Sigmoid colon (tissue), 7 donors: ENCODE results near the gene HTATIP2. TPM values are rescaled to one million over a fixed set of nuclear protein-coding genes. Genes with fewer than 3 reads are reported as not detected.

Source experiments
- DNase-seq: peaks from one replicate; pipeline ENCODE4 v3.0.0-alpha.2; 2019
- H3K27ac ChIP-seq, 4 donors: fragments of 200-600 bp; sonication (generic); one replicate each; pipeline ENCODE4 v1.5.1; 2016 to 2019; ENCODE audit warnings: mild to moderate bottlenecking in 1 of 4
- H3K27me3 ChIP-seq, 3 donors: fragments of 200-600 bp; sonication (generic); one replicate each; pipeline ENCODE4 v1.5.1; 2019; ENCODE audit warnings: mild to moderate bottlenecking in 1 of 3
- H3K36me3 ChIP-seq, 4 donors: fragments of 200-600 bp; sonication (generic); one replicate each; pipeline ENCODE4 v1.5.1; 2016 to 2019
- H3K4me1 ChIP-seq, 4 donors: fragments of 200-600 bp; sonication (generic); one replicate each; pipeline ENCODE4 v1.5.1; 2017 to 2019
- H3K4me3 ChIP-seq, 4 donors: fragments of 200-600 bp; sonication (generic); one replicate each; pipeline ENCODE4 v1.5.1; 2017 to 2019; ENCODE audit warnings: mild to moderate bottlenecking in 2 of 4, moderate library complexity in 1 of 4
- H3K9me3 ChIP-seq, 4 donors: fragments of 200-600 bp in 3 of 4; sonication (generic) in 3 of 4; one replicate each; pipeline versions ENCODE4 v1.5.1 to v1.6.1; 2013 to 2019
- EP300 ChIP-seq, 4 donors: sonication (generic); formaldehyde crosslinking; IDR thresholded peaks; one replicate each; pipeline ENCODE4 v1.6.1; 2017; ENCODE audit warnings: antibody characterized with exemption in 4 of 4
- POLR2A ChIP-seq, 2 donors: fragments of 450-650 bp; IDR thresholded peaks; one replicate each; pipeline ENCODE4 v1.6.1; 2016; ENCODE audit warnings: antibody characterized with exemption in 2 of 2, mild to moderate bottlenecking in 2 of 2, moderate library complexity in 2 of 2
- POLR2AphosphoS5 ChIP-seq, 4 donors: sonication (generic); formaldehyde crosslinking; IDR thresholded peaks; one replicate each; pipeline ENCODE4 v1.6.1; 2017; ENCODE audit warnings: antibody characterized with exemption in 4 of 4
- WGBS, 2 donors: extraction: QIAGEN DNeasy Blood & Tissue Kit; methylation state at CpG; one replicate each; pipeline ENCODE4 v1.1.7; 2013; 5-methylcytosine and 5-hydroxymethylcytosine counted together
- intact Hi-C: fragments of 100-400 bp; cut with DNase I; formaldehyde crosslinking; loops from one replicate; pipeline ENCODE4 v1.15.1; 2023
- polyA plus RNA-seq, 3 donors: library from polyadenylated mRNA; stranded (reverse); fragments of 200-250 nt; gene quantifications; one replicate each; pipeline ENCODE4 v1.2.3, GENCODE V29; 2013
- total RNA-seq, 4 donors: library from RNA; depleted of rRNA; stranded (reverse); fragments of >200 nt; gene quantifications; one replicate each; pipeline ENCODE4 v1.1.0, GENCODE V29; 2016
- TF ChIP-seq, protein P1 (sequence below), 4 experiments: fragments of 450-650 bp in 3 of 4; fragments of 200-600 bp in 1 of 4; IDR thresholded peaks; one replicate each; pipeline ENCODE4 v1.5.1; 2016 to 2019; ENCODE audit warnings: antibody characterized with exemption in 4 of 4, mild to moderate bottlenecking in 3 of 4, moderate library complexity in 2 of 4
- donor health status: healthy with polysubstance abuse.
- donor health status: Bipolar disorder and iron deficiency.
- donor health status: healthy.

The HTATIP2 gene
- 10 to 100 TPM; 12.2 to 58.1 (median 39.5) TPM for total RNA-seq
- polyA plus RNA-seq = 100 to 1,000 TPM; 110 to 318 (median 166) TPM

DNA sequence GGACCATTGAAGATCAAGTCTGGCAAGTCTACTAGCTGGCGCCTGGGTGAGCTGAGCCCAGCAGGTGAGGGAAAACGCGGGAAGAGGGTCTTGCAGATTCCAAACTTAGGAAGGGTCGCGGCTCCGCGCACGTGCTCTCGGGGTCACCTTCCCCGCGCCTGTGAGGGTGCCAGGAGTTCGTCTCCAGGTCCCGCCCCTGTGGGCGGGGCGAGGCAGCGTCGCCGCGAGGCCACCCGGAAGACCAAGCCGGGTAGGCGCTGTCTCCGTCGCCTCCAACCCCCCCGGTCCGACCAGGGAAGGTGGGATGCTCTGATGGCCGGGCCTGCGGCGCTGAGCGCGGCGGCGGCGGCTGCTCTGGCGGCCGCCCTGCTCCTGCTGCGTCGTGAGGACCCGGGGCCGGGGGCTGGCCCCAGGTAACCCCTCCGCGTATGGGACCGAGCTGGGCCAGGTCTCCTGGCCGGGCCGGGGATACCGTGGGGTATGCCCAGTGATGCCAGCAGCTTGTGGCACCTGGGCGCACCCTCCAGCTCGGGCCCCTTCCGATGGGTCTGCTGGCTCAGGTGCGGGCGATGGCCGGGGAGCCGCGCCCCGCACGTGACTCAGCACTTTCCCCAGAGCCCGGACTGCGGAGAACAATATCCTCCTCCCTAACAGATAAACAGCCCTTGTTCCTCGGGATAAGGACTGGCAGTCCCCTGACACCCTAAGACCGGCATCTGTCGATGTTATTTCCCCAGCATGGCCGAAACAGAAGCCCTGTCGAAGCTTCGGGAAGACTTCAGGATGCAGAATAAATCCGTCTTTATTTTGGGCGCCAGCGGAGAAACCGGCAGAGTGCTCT, at the start of gene HTATIP2:
Gene HTATIP2 (plus strand): TSS at position 215 of the 841 bp plus-strand sequence. CDS start 524 bp downstream, at position 739.
- intact Hi-C loops = loop anchor here (2.0 kb wide), 1 partner anchor 23 kb away; the partner anchor contains the start of gene PRMT3
- DNase-seq = peak; percentile 84
- Histone ChIP-seq H3K36me3 (no peaks in the 10 kb centered on the region), H3K27me3 (no peaks in the 10 kb centered on the region), H3K4me3 (peak within 1 kb of the TSS; percentile 61 to 89 (median 78)), H3K9me3 (no peaks in the 10 kb centered on the region), H3K4me1 (peaks cover 0 to 46% (median 31%) of the 10 kb centered on the region in 4 donors), H3K27ac (peak within 1 kb of the TSS; percentile 77 to 92 (median 84))
- peak in 1 of 2 donors; percentile 14 for TF ChIP-seq POLR2A (IDR thresholded peaks at IDR 0.05)
- no peak for TF ChIP-seq EP300 (IDR thresholded peaks at IDR 0.05)
- TF ChIP-seq, protein P1, sequence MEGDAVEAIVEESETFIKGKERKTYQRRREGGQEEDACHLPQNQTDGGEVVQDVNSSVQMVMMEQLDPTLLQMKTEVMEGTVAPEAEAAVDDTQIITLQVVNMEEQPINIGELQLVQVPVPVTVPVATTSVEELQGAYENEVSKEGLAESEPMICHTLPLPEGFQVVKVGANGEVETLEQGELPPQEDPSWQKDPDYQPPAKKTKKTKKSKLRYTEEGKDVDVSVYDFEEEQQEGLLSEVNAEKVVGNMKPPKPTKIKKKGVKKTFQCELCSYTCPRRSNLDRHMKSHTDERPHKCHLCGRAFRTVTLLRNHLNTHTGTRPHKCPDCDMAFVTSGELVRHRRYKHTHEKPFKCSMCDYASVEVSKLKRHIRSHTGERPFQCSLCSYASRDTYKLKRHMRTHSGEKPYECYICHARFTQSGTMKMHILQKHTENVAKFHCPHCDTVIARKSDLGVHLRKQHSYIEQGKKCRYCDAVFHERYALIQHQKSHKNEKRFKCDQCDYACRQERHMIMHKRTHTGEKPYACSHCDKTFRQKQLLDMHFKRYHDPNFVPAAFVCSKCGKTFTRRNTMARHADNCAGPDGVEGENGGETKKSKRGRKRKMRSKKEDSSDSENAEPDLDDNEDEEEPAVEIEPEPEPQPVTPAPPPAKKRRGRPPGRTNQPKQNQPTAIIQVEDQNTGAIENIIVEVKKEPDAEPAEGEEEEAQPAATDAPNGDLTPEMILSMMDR (IDR thresholded peaks at IDR 0.05) = peak in 1 of 4 experiments; percentile 6
- TF ChIP-seq POLR2AphosphoS5 (IDR thresholded peaks at IDR 0.05) = peak; percentile 20 to 75 (median 46)
- 1 to 2% methylated on average over 68 of the region's 68 CpGs for WGBS, 2 donors

DNA sequence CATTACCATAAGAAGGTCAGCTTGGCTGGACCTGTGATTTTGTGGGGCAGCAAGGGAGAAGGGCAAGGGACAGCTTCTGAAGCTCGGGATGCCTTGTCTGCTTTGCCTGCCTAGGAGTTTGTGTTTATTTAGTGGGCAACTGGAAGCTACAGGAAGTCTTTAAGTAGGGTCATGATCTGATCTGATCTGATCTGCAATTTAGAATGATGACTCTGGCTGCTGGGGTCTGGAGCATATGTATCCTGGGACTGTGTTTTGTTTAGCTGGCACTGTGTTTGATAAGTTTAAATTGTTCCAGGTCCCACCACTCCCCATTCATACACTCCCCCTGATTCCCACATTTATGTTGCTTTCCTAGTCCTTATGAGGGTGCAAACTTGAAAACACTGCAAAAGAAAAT, 47.7 kb upstream of the HTATIP2 start:
- no peaks in the 10 kb centered on the region for H3K9me3 ChIP-seq
- WGBS, 2 donors = 38 to 42% methylated on average over 1 of the region's 1 CpG
- intact Hi-C loops = no loop called here
- no peaks in the 10 kb centered on the region for H3K4me1 ChIP-seq
- DNase-seq = no peak
- H3K27me3 ChIP-seq = no peaks in the 10 kb centered on the region
- no peak overlapping the region for H3K4me3 ChIP-seq
- TF ChIP-seq EP300 (IDR thresholded peaks at IDR 0.05) (no peak), POLR2AphosphoS5 (IDR thresholded peaks at IDR 0.05) (no peak), POLR2A (IDR thresholded peaks at IDR 0.05) (no peak)
- TF ChIP-seq, protein P1 (IDR thresholded peaks at IDR 0.05) = no peak
- no peak overlapping the region for H3K27ac ChIP-seq
- no peaks in the 10 kb centered on the region for H3K36me3 ChIP-seq

DNA sequence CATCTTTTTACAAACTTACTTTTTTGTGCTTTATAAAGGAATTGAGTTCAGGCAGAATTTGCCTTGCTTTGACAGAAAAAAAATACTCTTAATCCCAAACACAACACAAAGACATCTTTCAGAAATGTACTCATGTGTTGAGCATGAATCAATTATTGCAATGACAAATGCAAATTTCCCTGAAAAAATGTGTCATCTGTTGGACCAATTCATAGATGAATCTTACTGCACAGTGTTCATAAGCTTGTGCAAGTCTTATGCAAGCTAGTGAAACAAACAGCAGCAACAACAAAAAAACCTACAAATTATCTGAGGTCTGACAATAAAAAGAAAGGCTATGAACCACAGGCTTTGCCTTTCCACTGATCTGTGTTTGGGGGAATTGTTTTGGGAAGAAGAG, 42.3 kb upstream of the HTATIP2 start:
- intact Hi-C loops = no loop called here
- Histone ChIP-seq H3K9me3 (no peaks in the 10 kb centered on the region), H3K27me3 (no peaks in the 10 kb centered on the region), H3K4me1 (no peaks in the 10 kb centered on the region), H3K36me3 (no peaks in the 10 kb centered on the region), H3K27ac (no peak overlapping the region), H3K4me3 (no peak overlapping the region)
- TF ChIP-seq POLR2A (IDR thresholded peaks at IDR 0.05) = no peak
- DNase-seq = no peak

DNA sequence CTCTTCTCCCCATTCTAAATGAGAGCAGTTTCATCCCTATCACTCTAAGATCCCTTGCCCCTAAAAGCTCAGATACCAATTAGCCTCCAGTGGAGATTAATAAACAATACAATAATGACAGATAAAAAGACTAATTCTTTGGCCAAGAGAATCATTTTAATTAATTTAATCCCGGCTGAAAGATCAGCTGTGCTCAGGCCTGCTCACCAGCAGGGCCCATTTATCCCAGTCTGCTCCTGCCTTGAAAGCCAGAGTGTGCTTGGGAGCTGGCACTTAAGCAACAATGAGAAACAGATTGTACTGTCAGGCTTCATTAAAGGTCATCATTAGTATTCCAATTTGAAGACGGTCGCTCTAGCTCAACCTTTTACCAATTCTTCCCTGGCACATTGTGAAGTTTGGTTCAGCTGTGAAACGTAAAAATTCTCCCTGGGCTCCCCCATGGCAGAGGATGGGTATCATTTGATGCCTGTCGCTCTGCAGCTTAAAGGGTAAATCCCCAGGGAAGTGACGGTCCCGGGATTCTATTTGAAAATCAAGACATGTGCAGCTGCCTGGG, 36.1 kb upstream of the HTATIP2 start:
- Histone ChIP-seq H3K27ac (no peak overlapping the region), H3K4me3 (no peak overlapping the region), H3K27me3 (no peaks in the 10 kb centered on the region), H3K4me1 (no peaks in the 10 kb centered on the region), H3K9me3 (no peaks in the 10 kb centered on the region), H3K36me3 (no peaks in the 10 kb centered on the region)
- DNase-seq = no peak
- intact Hi-C loops = no loop called here
- 87 to 88% methylated on average over 7 of the region's 7 CpGs for WGBS, 2 donors
- TF ChIP-seq POLR2A (IDR thresholded peaks at IDR 0.05) (no peak), EP300 (IDR thresholded peaks at IDR 0.05) (no peak), POLR2AphosphoS5 (IDR thresholded peaks at IDR 0.05) (no peak)
- TF ChIP-seq, protein P1 (IDR thresholded peaks at IDR 0.05) = no peak

DNA sequence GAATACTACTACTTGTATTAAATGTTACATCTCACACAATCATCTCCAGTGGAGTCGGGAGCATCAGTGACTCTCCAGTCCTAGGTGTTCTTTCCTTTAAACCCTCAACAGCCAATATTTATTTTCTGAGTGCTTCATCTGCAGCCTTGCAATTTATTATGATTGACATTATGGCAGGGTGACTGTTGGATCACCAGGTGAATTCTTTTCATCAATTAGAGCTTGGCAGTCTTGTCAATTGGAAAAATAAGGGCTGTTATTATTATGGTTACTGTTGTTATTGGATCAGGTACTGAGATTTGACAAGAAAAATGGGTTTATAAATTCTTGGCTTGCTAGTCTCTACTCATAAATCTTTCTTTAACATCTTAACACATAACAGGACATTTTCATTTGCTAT, 27.5 kb upstream of the HTATIP2 start:
- no peak overlapping the region for H3K4me3 ChIP-seq
- no peaks in the 10 kb centered on the region for H3K4me1 ChIP-seq
- peaks cover 0 to 6% (median 0%) of the 10 kb centered on the region in 3 donors for H3K27me3 ChIP-seq
- H3K9me3 ChIP-seq = no peaks in the 10 kb centered on the region
- intact Hi-C loops = no loop called here
- no peak overlapping the region for H3K27ac ChIP-seq
- H3K36me3 ChIP-seq = no peaks in the 10 kb centered on the region
- DNase-seq = no peak
- TF ChIP-seq POLR2A (IDR thresholded peaks at IDR 0.05) (no peak), EP300 (IDR thresholded peaks at IDR 0.05) (no peak), POLR2AphosphoS5 (IDR thresholded peaks at IDR 0.05) (no peak)
- TF ChIP-seq, protein P1 (IDR thresholded peaks at IDR 0.05) = no peak
- WGBS, 2 donors = 88 to 89% methylated on average over 1 of the region's 1 CpG
